Effector memory CD4-positive, alpha-beta T cell (primary cell): ENCODE results near the gene MYOCD.

Source experiments
- DNase-seq, 3 donors: peaks; one replicate each; pipeline ENCODE4 v3.0.0-alpha.2; 2020
- H3K27ac ChIP-seq: 2 replicates; pipeline ENCODE4 v1.7.0; 2013; ENCODE audit warnings: mild to moderate bottlenecking, low read length, moderate library complexity; ENCODE audit not compliant: insufficient read depth, poor library complexity, severe bottlenecking
- H3K27me3 ChIP-seq: replicated peaks from 2 replicates; pipeline ENCODE4 v1.7.0; 2013; ENCODE audit warnings: mild to moderate bottlenecking, low read length; ENCODE audit not compliant: insufficient read depth, control insufficient read depth, poor library complexity, severe bottlenecking
- H3K36me3 ChIP-seq: 2 replicates; pipeline ENCODE4 v1.7.0; 2013; ENCODE audit warnings: mild to moderate bottlenecking, low read length, moderate library complexity; ENCODE audit not compliant: control insufficient read depth, insufficient read depth
- H3K4me1 ChIP-seq: 2 replicates; pipeline ENCODE4 v1.7.0; 2013; ENCODE audit warnings: low read length, mild to moderate bottlenecking; ENCODE audit not compliant: control insufficient read depth, insufficient read depth, poor library complexity, severe bottlenecking
- H3K4me3 ChIP-seq: 2 replicates; pipeline ENCODE4 v1.7.0; 2013; ENCODE audit warnings: low read length, low read depth, mild to moderate bottlenecking; ENCODE audit not compliant: insufficient read depth, poor library complexity, severe bottlenecking
- H3K9me3 ChIP-seq: 2 replicates; pipeline ENCODE4 v1.7.0; 2013; ENCODE audit warnings: mild to moderate bottlenecking, low read length, moderate library complexity; ENCODE audit not compliant: control insufficient read depth

The MYOCD gene

GRCh38 chr17:12666718-12667117 is 1.0 kb downstream of the MYOCD start:
- Histone ChIP-seq H3K36me3 (no peaks in the 10 kb centered on the region), H3K27me3 (no peaks in the 10 kb centered on the region), H3K9me3 (no peaks in the 10 kb centered on the region), H3K27ac (no peak overlapping the region), H3K4me3 (no peak overlapping the region), H3K4me1 (no peaks in the 10 kb centered on the region)
- DNase-seq: no peak

GRCh38 chr17:12667299-12667958 is 1.7 kb downstream of the MYOCD start:
- Histone ChIP-seq H3K36me3 (no peaks in the 10 kb centered on the region), H3K9me3 (no peaks in the 10 kb centered on the region), H3K27me3 (no peaks in the 10 kb centered on the region), H3K27ac (no peak overlapping the region), H3K4me3 (no peak overlapping the region), H3K4me1 (no peaks in the 10 kb centered on the region)
- no peak for DNase-seq

DNA sequence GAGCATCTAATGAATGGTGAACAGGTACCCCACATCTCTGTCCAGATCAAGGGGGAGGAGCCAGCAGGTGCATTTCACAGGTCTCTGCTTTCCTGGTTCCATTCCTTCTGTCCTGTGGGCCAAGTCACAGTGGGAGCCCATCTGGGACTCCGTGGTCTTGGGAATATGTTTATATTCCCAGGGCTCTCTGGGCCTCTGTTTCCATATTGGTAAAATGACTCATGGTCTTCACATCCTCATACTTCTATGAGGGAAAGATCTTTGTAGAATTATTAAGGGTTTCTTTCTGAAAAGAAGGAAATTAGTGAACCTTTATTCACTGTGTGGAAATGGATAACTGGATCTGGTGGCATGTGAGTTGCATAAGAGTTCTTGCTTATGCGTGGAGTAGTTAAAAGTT is 6.2 kb downstream of the MYOCD start:
- H3K9me3 ChIP-seq: no peaks in the 10 kb centered on the region
- no peaks in the 10 kb centered on the region for H3K27me3 ChIP-seq
- no peak overlapping the region for H3K4me3 ChIP-seq
- no peaks in the 10 kb centered on the region for H3K36me3 ChIP-seq
- no peaks in the 10 kb centered on the region for H3K4me1 ChIP-seq
- no peak for DNase-seq
- no peak overlapping the region for H3K27ac ChIP-seq

- H3K27ac ChIP-seq: no peak overlapping the region
- no peaks in the 10 kb centered on the region for H3K4me1 ChIP-seq
- H3K36me3 ChIP-seq: no peaks in the 10 kb centered on the region
- no peak overlapping the region for H3K4me3 ChIP-seq
- H3K27me3 ChIP-seq: no peaks in the 10 kb centered on the region
- no peak for DNase-seq
- H3K9me3 ChIP-seq: no peaks in the 10 kb centered on the region
Measured at GRCh38 chr17:12672947-12673346, 7.3 kb downstream of the MYOCD start.

- Histone ChIP-seq H3K9me3 (no peaks in the 10 kb centered on the region), H3K4me1 (no peaks in the 10 kb centered on the region), H3K27ac (no peak overlapping the region), H3K36me3 (no peaks in the 10 kb centered on the region), H3K4me3 (no peak overlapping the region), H3K27me3 (no peaks in the 10 kb centered on the region)
- DNase-seq: no peak
Measured at GRCh38 chr17:12673788-12674187, 8.1 kb downstream of the MYOCD start.

- Histone ChIP-seq H3K36me3 (no peaks in the 10 kb centered on the region), H3K9me3 (no peaks in the 10 kb centered on the region), H3K4me1 (no peaks in the 10 kb centered on the region), H3K27ac (no peak overlapping the region), H3K4me3 (no peak overlapping the region), H3K27me3 (no peaks in the 10 kb centered on the region)
- DNase-seq: no peak
Measured at GRCh38 chr17:12680407-12680897, 14.8 kb downstream of the MYOCD start.

- no peak overlapping the region for H3K27ac ChIP-seq
Measured at GRCh38 chr17:12680993-12681392, 15.3 kb downstream of the MYOCD start.

GRCh38 chr17:12683299-12683698 is 17.6 kb downstream of the MYOCD start:
- H3K27ac ChIP-seq: no peak overlapping the region
- no peaks in the 10 kb centered on the region for H3K9me3 ChIP-seq
- DNase-seq: no peak
- H3K36me3 ChIP-seq: no peaks in the 10 kb centered on the region
- no peaks in the 10 kb centered on the region for H3K27me3 ChIP-seq
- H3K4me1 ChIP-seq: no peaks in the 10 kb centered on the region
- no peak overlapping the region for H3K4me3 ChIP-seq

More at GRCh38 chr17:12680993-12681392, 15.3 kb downstream of the MYOCD start:
- no peaks in the 10 kb centered on the region for H3K27me3 ChIP-seq
- no peaks in the 10 kb centered on the region for H3K9me3 ChIP-seq
- no peak for DNase-seq
- H3K4me1 ChIP-seq: no peaks in the 10 kb centered on the region
- no peaks in the 10 kb centered on the region for H3K36me3 ChIP-seq
- no peak overlapping the region for H3K4me3 ChIP-seq

- Histone ChIP-seq H3K27me3 (no peaks in the 10 kb centered on the region), H3K36me3 (no peaks in the 10 kb centered on the region), H3K9me3 (no peaks in the 10 kb centered on the region), H3K4me1 (no peaks in the 10 kb centered on the region), H3K27ac (no peak overlapping the region), H3K4me3 (no peak overlapping the region)
- DNase-seq: no peak
Measured at GRCh38 chr17:12686486-12686885, 20.8 kb downstream of the MYOCD start.

GRCh38 chr17:12688382-12688781 is 22.7 kb downstream of the MYOCD start:
- no peak for DNase-seq
- Histone ChIP-seq H3K9me3 (no peaks in the 10 kb centered on the region), H3K4me3 (no peak overlapping the region), H3K36me3 (no peaks in the 10 kb centered on the region), H3K27ac (no peak overlapping the region), H3K27me3 (no peaks in the 10 kb centered on the region), H3K4me1 (no peaks in the 10 kb centered on the region)
